ENCODE measurements around the gene MRPL52.
A peak's percentile ranks its signal among the peaks of the same experiment; 100 is the strongest.
"Not testable (repeated sequence)": the region's sequence is repeated elsewhere in the genome, so short reads cannot be mapped to it uniquely, and the experiment has no call there.

Gene MRPL52

DNA sequence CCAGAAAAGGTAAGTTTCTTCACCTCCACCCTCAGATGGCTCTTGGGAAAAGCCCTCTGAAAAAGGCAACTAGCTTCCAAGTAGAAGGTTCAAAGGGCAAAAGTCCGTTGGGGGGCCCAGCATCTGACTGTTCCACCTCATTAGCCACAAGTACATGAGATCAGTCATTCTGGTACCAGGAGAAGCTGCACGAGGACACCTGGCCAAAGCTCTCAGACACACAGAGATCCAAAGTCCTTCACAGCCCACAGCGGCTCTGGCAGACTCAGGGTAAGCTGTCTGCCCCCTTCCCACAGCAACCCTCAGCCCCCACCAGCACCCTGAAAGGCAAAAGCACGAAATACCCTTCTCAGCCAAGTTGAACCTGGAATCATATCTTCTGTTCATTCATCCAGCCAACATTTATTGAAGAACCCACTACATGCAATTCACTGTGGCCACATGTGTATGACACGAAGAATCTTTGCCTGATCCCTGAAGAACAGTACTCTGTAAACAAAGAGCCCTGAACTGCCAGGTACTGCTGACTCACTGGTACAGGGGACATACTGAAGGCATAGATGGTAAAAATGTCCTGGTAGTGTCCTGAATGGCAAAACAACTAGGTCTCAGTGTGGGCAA, 33.5 kb upstream of the MRPL52 start:
- DNase-seq (ENCODE audit: insufficient read length, low spot score) (no peak), FAIRE-seq (peak; percentile 61)
- TF ChIP-seq POLR2A (IDR thresholded peaks at IDR 0.05; ENCODE audit: low read depth, low read length) (peak; percentile 21; the same call in 1 of the 2 replicates), SPI1 (IDR thresholded peaks at IDR 0.05; ENCODE audit: low read depth, low read length) (no peak), POU2F2 (IDR thresholded peaks at IDR 0.05; ENCODE audit: low read depth, low read length) (no peak), POLR2AphosphoS5 (IDR thresholded peaks at IDR 0.05; ENCODE audit: low read depth, low read length) (peak; percentile 53; the same call in 1 of the 2 replicates), PAX5 (IDR thresholded peaks at IDR 0.05; ENCODE audit: insufficient read depth, low read length, severe bottlenecking) (peak; percentile 95), TAF1 (IDR thresholded peaks at IDR 0.05; ENCODE audit: low read depth, low read length) (no peak)

GRCh38 chr14:22797017-22797917, 32.4 kb upstream of the MRPL52 start:
- FAIRE-seq (peak; percentile 51), DNase-seq (ENCODE audit: insufficient read length, low spot score) (no peak)
- TF ChIP-seq TAF1 (IDR thresholded peaks at IDR 0.05; ENCODE audit: low read depth, low read length) (no peak), POU2F2 (IDR thresholded peaks at IDR 0.05; ENCODE audit: low read depth, low read length) (no peak), POLR2A (IDR thresholded peaks at IDR 0.05; ENCODE audit: low read depth, low read length) (no peak), SPI1 (IDR thresholded peaks at IDR 0.05; ENCODE audit: low read depth, low read length) (no peak), POLR2AphosphoS5 (IDR thresholded peaks at IDR 0.05; ENCODE audit: low read depth, low read length) (no peak), PAX5 (IDR thresholded peaks at IDR 0.05; ENCODE audit: insufficient read depth, low read length, severe bottlenecking) (no peak)

DNA sequence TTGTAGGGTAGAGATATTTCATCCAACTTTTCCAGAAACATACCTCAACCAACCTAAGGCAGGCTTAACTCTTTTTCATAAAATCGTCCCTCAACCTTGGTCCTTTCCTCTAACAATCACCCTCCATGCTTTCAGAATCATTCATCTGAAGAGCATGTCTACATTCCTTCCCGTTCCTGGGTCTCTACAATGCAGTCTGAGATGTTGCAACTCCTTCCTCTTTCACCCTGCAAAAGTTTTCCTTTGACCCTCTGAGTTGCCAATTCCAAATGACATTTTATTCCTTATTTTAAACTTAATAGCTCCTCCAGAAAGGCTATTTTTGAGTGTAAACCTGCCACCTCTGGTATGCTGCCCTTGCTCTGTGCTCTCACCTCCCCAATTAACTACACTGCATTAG, 31.2 kb upstream of the MRPL52 start:
- FAIRE-seq (no peak), DNase-seq (ENCODE audit: insufficient read length, low spot score) (no peak)
- TF ChIP-seq SPI1 (IDR thresholded peaks at IDR 0.05; ENCODE audit: low read depth, low read length), result no peak
- no peak for TF ChIP-seq POLR2AphosphoS5 (IDR thresholded peaks at IDR 0.05; ENCODE audit: low read depth, low read length)
- TF ChIP-seq TAF1 (IDR thresholded peaks at IDR 0.05; ENCODE audit: low read depth, low read length), result no peak
- no peak for TF ChIP-seq POU2F2 (IDR thresholded peaks at IDR 0.05; ENCODE audit: low read depth, low read length)
- TF ChIP-seq PAX5 (IDR thresholded peaks at IDR 0.05; ENCODE audit: insufficient read depth, low read length, severe bottlenecking), result no peak
- TF ChIP-seq POLR2A (IDR thresholded peaks at IDR 0.05; ENCODE audit: low read depth, low read length), result no peak

- TF ChIP-seq SPI1 (IDR thresholded peaks at IDR 0.05; ENCODE audit: low read depth, low read length) (no peak), TAF1 (IDR thresholded peaks at IDR 0.05; ENCODE audit: low read depth, low read length) (no peak), POU2F2 (IDR thresholded peaks at IDR 0.05; ENCODE audit: low read depth, low read length) (no peak), POLR2A (IDR thresholded peaks at IDR 0.05; ENCODE audit: low read depth, low read length) (no peak), PAX5 (IDR thresholded peaks at IDR 0.05; ENCODE audit: insufficient read depth, low read length, severe bottlenecking) (no peak), POLR2AphosphoS5 (IDR thresholded peaks at IDR 0.05; ENCODE audit: low read depth, low read length) (no peak)
- FAIRE-seq, result no peak
- DNase-seq (ENCODE audit: insufficient read length, low spot score), result no peak
These were observed 29.3 kb upstream of the MRPL52 start for GRCh38 chr14:22800346-22800745.

DNA sequence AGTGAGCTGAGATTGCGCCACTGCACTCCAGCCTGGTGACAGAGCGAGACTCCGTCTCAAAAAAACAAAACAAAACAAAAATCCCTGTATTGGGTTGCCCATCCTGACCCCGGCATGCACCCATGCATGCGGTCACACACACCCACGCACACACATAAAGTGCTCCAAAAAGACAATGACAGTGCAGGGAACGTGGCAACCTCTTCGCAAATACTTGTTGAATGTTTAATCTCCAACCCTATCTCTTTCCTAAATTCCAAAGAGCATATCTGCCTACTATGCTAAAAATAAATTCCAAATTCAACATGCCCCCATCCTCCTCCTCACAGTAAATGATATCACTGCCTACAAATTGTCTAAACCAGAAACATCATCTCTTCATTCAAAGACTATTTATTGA, 28.0 kb upstream of the MRPL52 start:
- DNase-seq (ENCODE audit: insufficient read length, low spot score) (no peak), FAIRE-seq (no peak)
- TF ChIP-seq SPI1 (IDR thresholded peaks at IDR 0.05; ENCODE audit: low read depth, low read length), result no peak
- no peak for TF ChIP-seq TAF1 (IDR thresholded peaks at IDR 0.05; ENCODE audit: low read depth, low read length)
- no peak for TF ChIP-seq POU2F2 (IDR thresholded peaks at IDR 0.05; ENCODE audit: low read depth, low read length)
- TF ChIP-seq POLR2AphosphoS5 (IDR thresholded peaks at IDR 0.05; ENCODE audit: low read depth, low read length), result no peak
- no peak for TF ChIP-seq POLR2A (IDR thresholded peaks at IDR 0.05; ENCODE audit: low read depth, low read length)
- TF ChIP-seq PAX5 (IDR thresholded peaks at IDR 0.05; ENCODE audit: insufficient read depth, low read length, severe bottlenecking), result no peak

- no peak for FAIRE-seq
- DNase-seq (ENCODE audit: insufficient read length, low spot score), result no peak
- peak; percentile 91 for TF ChIP-seq SPI1 (IDR thresholded peaks at IDR 0.05; ENCODE audit: low read depth, low read length)
- peak; percentile 78 for TF ChIP-seq PAX5 (IDR thresholded peaks at IDR 0.05; ENCODE audit: insufficient read depth, low read length, severe bottlenecking)
- TF ChIP-seq POLR2AphosphoS5 (IDR thresholded peaks at IDR 0.05; ENCODE audit: low read depth, low read length), result no peak
These were observed 26.6 kb upstream of the MRPL52 start for GRCh38 chr14:22802860-22803686.

DNA sequence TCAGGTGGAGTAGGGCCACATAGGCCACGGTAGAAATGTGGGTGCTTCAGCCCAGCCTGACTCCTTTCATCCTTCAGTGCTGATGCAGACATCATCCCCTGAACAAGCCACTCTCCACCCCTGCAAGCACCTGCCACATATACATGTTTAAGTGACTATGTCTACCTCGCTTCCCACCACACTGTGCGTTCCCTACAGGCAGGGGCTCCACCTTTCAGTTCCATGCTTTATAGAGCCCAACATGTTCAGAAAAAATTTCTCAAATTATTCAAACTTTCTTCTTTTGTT, 26.1 kb upstream of the MRPL52 start:
- TF ChIP-seq POU2F2 (IDR thresholded peaks at IDR 0.05; ENCODE audit: low read depth, low read length), result 0 out of 2 replicates have a peak, but pooled peaks have one; percentile 59
- no peak for TF ChIP-seq POLR2AphosphoS5 (IDR thresholded peaks at IDR 0.05; ENCODE audit: low read depth, low read length)
- no peak for TF ChIP-seq TAF1 (IDR thresholded peaks at IDR 0.05; ENCODE audit: low read depth, low read length)
- no peak for TF ChIP-seq PAX5 (IDR thresholded peaks at IDR 0.05; ENCODE audit: insufficient read depth, low read length, severe bottlenecking)
- TF ChIP-seq SPI1 (IDR thresholded peaks at IDR 0.05; ENCODE audit: low read depth, low read length), result no peak
- peak; percentile 60; the same call in 1 of the 2 replicates for TF ChIP-seq POLR2A (IDR thresholded peaks at IDR 0.05; ENCODE audit: low read depth, low read length)
- FAIRE-seq, result peak; percentile 94
- no peak for DNase-seq (ENCODE audit: insufficient read length, low spot score)

GRCh38 chr14:22805235-22805634, 24.5 kb upstream of the MRPL52 start:
- DNase-seq (ENCODE audit: insufficient read length, low spot score); FAIRE-seq: not testable (repeated sequence)

- DNase-seq (ENCODE audit: insufficient read length, low spot score) (no peak), FAIRE-seq (no peak)
- TF ChIP-seq POU2F2 (IDR thresholded peaks at IDR 0.05; ENCODE audit: low read depth, low read length) (no peak), POLR2A (IDR thresholded peaks at IDR 0.05; ENCODE audit: low read depth, low read length) (no peak), SPI1 (IDR thresholded peaks at IDR 0.05; ENCODE audit: low read depth, low read length) (no peak), PAX5 (IDR thresholded peaks at IDR 0.05; ENCODE audit: insufficient read depth, low read length, severe bottlenecking) (no peak), POLR2AphosphoS5 (IDR thresholded peaks at IDR 0.05; ENCODE audit: low read depth, low read length) (no peak), TAF1 (IDR thresholded peaks at IDR 0.05; ENCODE audit: low read depth, low read length) (no peak)
These were observed 22.1 kb upstream of the MRPL52 start for GRCh38 chr14:22807432-22808087.
